Hematopoietic multipotent progenitor cell treated with erythropoietin and hydrocortisone succinate and interleukin-3 and kit ligand, for 6 days (in vitro differentiated cells): ENCODE data around the gene ADO.
A peak's percentile ranks its signal among the peaks of the same experiment; 100 is the strongest.

Experiments
- DNase-seq: peaks from one replicate; pipeline ENCODE4 v3.0.0-alpha.2; 2015

ADO gene

GRCh38 chr10:62794306-62794705 lies 10.2 kb upstream of the ADO start:
- DNase-seq = no peak

GRCh38 chr10:62795100-62795499 lies 9.4 kb upstream of the ADO start:
- no peak for DNase-seq

- no peak for DNase-seq
Measured at GRCh38 chr10:62795762-62796161, 8.8 kb upstream of the ADO start.

GRCh38 chr10:62796896-62797295 lies 7.6 kb upstream of the ADO start:
- no peak for DNase-seq

- no peak for DNase-seq
Measured at GRCh38 chr10:62801871-62802270, 2.6 kb upstream of the ADO start.

- DNase-seq = peak; percentile 18
Measured at GRCh38 chr10:62803724-62804355, 680 bp upstream of the ADO start.

- peak; percentile 12 for DNase-seq
Measured at GRCh38 chr10:62805231-62806099, 945 bp downstream of the ADO start.

GRCh38 chr10:62806251-62806650 lies 1.7 kb downstream of the ADO start:
- DNase-seq = peak; percentile 9

GRCh38 chr10:62810156-62810902 lies 5.8 kb downstream of the ADO start:
- peak; percentile 39 for DNase-seq

GRCh38 chr10:62811159-62811875 lies 6.8 kb downstream of the ADO start:
- no peak for DNase-seq

- no peak for DNase-seq
Measured at GRCh38 chr10:62812672-62813439, 8.3 kb downstream of the ADO start.

GRCh38 chr10:62813453-62813852 lies 8.9 kb downstream of the ADO start:
- no peak for DNase-seq

GRCh38 chr10:62813981-62814380 lies 9.5 kb downstream of the ADO start:
- DNase-seq = no peak

GRCh38 chr10:62814756-62815380 lies 10.3 kb downstream of the ADO start:
- DNase-seq = no peak

GRCh38 chr10:62815381-62816075 lies 11.0 kb downstream of the ADO start:
- no peak for DNase-seq

GRCh38 chr10:62816076-62816330 lies 11.5 kb downstream of the ADO start:
- DNase-seq = no peak

GRCh38 chr10:62816331-62817120 lies 12.0 kb downstream of the ADO start, which contains the start of gene EGR2:
EGR2 (minus strand) TSS chr10:62816366; CDS start chr10:62816029, 337 bp downstream.
- peak; percentile 97 for DNase-seq

GRCh38 chr10:62817121-62817765 lies 12.7 kb downstream of the ADO start:
- no peak for DNase-seq

GRCh38 chr10:62817766-62818425 lies 13.4 kb downstream of the ADO start:
- peak; percentile 78 for DNase-seq
